Stimulated activated CD8-positive, alpha-beta memory T cell treated with anti-CD3 and anti-CD28 coated beads, Interleukin-7, amount 100 ng/mL, for 48 hours (primary cell): ENCODE data around the gene CYBA.

Experiments
- DNase-seq, 2 donors: peaks; one replicate each; pipeline ENCODE4 v3.0.0-alpha.2; 2020; ENCODE audit warnings: low read depth in 1 of 2; ENCODE audit errors: extremely low read depth in 1 of 2

CYBA gene

DNA sequence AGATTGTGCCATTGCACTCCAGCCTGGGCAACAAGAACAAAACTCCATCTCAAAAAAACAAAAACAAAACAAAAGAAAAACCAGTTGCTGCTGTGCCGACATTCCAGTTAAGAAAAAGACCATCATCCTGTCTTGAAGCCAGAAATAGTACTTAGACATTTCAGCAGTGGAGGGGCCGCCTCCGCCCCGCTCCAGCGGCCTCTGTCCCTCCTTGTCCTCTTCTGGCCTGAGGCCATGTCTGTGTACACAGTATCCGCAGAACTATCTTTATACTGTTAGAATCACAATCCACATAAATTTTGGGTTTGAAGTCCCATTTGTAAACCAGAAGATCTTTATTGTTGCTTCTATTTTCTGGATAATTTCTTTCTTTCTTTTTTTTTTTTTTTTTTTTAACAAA, 55.8 kb downstream of the CYBA start:
- no peak for DNase-seq

DNA sequence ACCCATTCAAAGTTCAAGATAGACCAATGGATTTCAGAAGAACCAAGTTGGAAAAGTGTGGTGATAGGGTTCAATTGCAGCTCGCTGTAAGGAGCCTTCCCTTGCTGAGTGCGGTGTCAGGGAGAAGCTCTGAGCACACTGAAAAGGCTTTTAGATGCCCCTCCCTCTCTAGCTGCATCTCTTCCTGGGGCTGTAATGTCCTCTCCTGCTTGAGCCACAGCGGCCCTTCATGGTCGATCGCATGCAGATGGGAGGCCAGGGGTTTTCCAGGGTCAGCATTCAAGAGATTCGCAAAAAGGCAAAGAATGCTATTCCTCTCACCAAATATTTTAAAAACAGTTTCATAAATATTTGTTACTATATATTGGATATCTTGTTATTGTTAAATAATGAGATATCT, 56.9 kb downstream of the CYBA start:
- no peak for DNase-seq

DNA sequence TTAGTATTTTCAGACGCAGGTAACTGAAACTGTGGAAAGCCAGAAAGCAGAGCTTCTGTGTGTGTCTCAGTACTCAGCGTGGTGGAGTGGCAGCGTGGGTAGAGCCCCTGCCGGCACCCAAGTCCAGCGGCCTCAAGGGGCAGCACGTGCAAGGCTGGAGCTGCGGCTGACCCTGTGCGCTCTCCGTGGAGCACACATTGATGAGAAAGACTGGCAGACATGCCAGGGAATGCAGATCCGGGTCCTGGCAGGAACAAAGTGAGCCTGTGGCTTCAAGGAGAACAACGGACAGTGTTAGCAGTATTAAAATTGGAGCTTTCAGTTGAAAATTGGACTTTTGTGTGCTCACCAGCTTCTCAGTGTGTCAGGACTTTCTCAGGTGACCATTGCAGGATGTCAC, 57.4 kb downstream of the CYBA start:
- no peak for DNase-seq
